Stomach (tissue), 4 donors: ENCODE measurements around the gene ULK4.

Experiments
- EP300 ChIP-seq: sonication (generic); formaldehyde crosslinking; IDR thresholded peaks from one replicate; pipeline ENCODE4 v1.6.1; 2017; ENCODE audit warnings: antibody characterized with exemption
- POLR2A ChIP-seq, 4 donors: fragments of 450-650 bp; IDR thresholded peaks; one replicate each; pipeline ENCODE4 v1.6.1; 2016; ENCODE audit warnings: antibody characterized with exemption in 4 of 4, control low read depth in 2 of 4, mild to moderate bottlenecking in 1 of 4, moderate library complexity in 1 of 4
- POLR2AphosphoS5 ChIP-seq, 3 donors: sonication (generic); formaldehyde crosslinking; IDR thresholded peaks; one replicate each; pipeline ENCODE4 v1.6.1; 2016; ENCODE audit warnings: antibody characterized with exemption in 3 of 3
- TF ChIP-seq, protein P1 (sequence below), 7 experiments: fragments of 450-650 bp in 4 of 7; fragments of 200-600 bp in 3 of 7; sonication (generic) in 3 of 7; IDR thresholded peaks; one replicate each; pipeline ENCODE4 v1.5.1; 2016 to 2019; ENCODE audit warnings: antibody characterized with exemption in 7 of 7, control low read depth in 2 of 7, mild to moderate bottlenecking in 1 of 7

DNA sequence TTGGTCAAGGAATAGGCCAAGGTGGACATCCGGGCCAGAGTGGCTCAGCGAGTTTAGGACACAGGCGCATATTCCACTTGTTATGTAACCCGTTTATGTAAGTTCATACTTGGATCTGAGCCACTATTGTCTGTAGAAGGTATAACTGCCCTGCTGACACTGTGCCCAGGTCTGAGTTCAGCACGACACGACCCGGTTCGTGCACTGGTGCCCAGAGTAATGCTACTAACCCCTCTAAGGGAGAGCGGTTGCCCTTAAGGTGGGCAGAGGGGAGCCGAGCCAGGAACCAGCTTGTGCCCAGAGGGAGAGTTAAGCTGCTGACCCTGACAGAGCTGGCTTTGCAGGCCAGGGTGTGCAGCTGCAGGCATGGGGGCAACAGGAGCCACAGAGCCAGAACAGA is 1.9 kb upstream of the ULK4 start:
- no peak for TF ChIP-seq POLR2A (IDR thresholded peaks at IDR 0.05)
- TF ChIP-seq, protein P1, sequence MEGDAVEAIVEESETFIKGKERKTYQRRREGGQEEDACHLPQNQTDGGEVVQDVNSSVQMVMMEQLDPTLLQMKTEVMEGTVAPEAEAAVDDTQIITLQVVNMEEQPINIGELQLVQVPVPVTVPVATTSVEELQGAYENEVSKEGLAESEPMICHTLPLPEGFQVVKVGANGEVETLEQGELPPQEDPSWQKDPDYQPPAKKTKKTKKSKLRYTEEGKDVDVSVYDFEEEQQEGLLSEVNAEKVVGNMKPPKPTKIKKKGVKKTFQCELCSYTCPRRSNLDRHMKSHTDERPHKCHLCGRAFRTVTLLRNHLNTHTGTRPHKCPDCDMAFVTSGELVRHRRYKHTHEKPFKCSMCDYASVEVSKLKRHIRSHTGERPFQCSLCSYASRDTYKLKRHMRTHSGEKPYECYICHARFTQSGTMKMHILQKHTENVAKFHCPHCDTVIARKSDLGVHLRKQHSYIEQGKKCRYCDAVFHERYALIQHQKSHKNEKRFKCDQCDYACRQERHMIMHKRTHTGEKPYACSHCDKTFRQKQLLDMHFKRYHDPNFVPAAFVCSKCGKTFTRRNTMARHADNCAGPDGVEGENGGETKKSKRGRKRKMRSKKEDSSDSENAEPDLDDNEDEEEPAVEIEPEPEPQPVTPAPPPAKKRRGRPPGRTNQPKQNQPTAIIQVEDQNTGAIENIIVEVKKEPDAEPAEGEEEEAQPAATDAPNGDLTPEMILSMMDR (IDR thresholded peaks at IDR 0.05), result no peak
- no peak for TF ChIP-seq POLR2AphosphoS5 (IDR thresholded peaks at IDR 0.05)
- TF ChIP-seq EP300, result no peak
